Endothelial cell of umbilical vein (primary cell): Measurements from ENCODE around the gene LILRA1. TPM values are rescaled to one million over a fixed set of nuclear protein-coding genes. Genes with fewer than 3 reads are reported as not detected.

Source experiments
- BruUV-seq: library from RNA; stranded (reverse); fragments of 400-500 nt; replicated peaks from 2 replicates; lab custom pipeline; 2021; lab: Mats Ljungman, UMichigan
- CTCF ChIA-PET: fragments of 300-600, 350-600 bp; sonication (Branson Sonifier 250); formaldehyde crosslinking; loops from one replicate; lab custom pipeline; 2021; ENCODE audit warnings: antibody characterized with exemption, inconsistent platforms; lab: Charles Lee
- POLR2A ChIA-PET: fragments of 300-600, 350-600 bp; sonication (Branson Sonifier 250); formaldehyde crosslinking; loops from one replicate; lab custom pipeline; 2021; ENCODE audit warnings: antibody characterized with exemption, inconsistent platforms; lab: Charles Lee
- DNase-seq: peaks from one replicate; pipeline ENCODE4 v3.0.0-alpha.2; 2011; ENCODE audit warnings: low read depth, low spot score
- FAIRE-seq: peaks from 2 replicates; lab custom pipeline; 2011; peaks lifted over from hg19 to GRCh38; lab: Jason Lieb, UNC
- H2AFZ ChIP-seq: 2 replicates; pipeline ENCODE4 v1.6.0; 2012; ENCODE audit warnings: low read depth, low read length, control low read depth, inconsistent platforms
- H3K27ac ChIP-seq: 2 replicates; pipeline ENCODE4 v1.5.1; 2011; ENCODE audit warnings: low read depth, mild to moderate bottlenecking, control low read depth, low read length, moderate library complexity; ENCODE audit not compliant: insufficient read depth
- H3K27me3 ChIP-seq, 2 experiments: 2 replicates each; pipeline versions ENCODE4 v1.6.0 to v1.6.1; 2011; ENCODE audit warnings: low read length in 2 of 2, mixed read lengths in 1 of 2; ENCODE audit not compliant: control insufficient read depth in 2 of 2, insufficient read depth in 2 of 2
- H3K36me3 ChIP-seq, 2 experiments: 2 replicates in 1 of 2; 3 replicates in 1 of 2; pipeline ENCODE4 v1.5.1; 2011; ENCODE audit warnings: low read length in 2 of 2, mild to moderate bottlenecking in 1 of 2, moderate library complexity in 1 of 2; ENCODE audit not compliant: control insufficient read depth in 2 of 2, insufficient read depth in 2 of 2; ENCODE audit errors: extremely low read depth in 1 of 2
- H3K4me1 ChIP-seq: 3 replicates; pipeline ENCODE4 v1.5.1; 2011; ENCODE audit warnings: mild to moderate bottlenecking, low read length; ENCODE audit not compliant: control insufficient read depth, insufficient read depth; ENCODE audit errors: extremely low read depth
- H3K4me2 ChIP-seq: 2 replicates; pipeline ENCODE4 v1.6.1; 2011; ENCODE audit warnings: low read length, control low read depth, mixed read lengths; ENCODE audit not compliant: insufficient read depth
- H3K4me3 ChIP-seq, 3 experiments: fragments of 200-600 bp in 1 of 3; sonication (generic), shearing (Covaris generic) in 1 of 3; replicated peaks in 1 of 3; 2 replicates each; pipeline ENCODE4 v1.5.1; 2011 to 2016; ENCODE audit warnings: control low read depth in 3 of 3, low read length in 3 of 3, mild to moderate bottlenecking in 2 of 3, inconsistent platforms in 1 of 3, low read depth in 1 of 3, moderate library complexity in 1 of 3; ENCODE audit not compliant: insufficient read depth in 1 of 3
- H3K79me2 ChIP-seq: 2 replicates; pipeline ENCODE4 v1.6.0; 2012; ENCODE audit warnings: low read length, inconsistent platforms; ENCODE audit not compliant: control insufficient read depth, insufficient read depth
- H3K9ac ChIP-seq: replicated peaks from 2 replicates; pipeline ENCODE3; 2011; ENCODE audit warnings: low read length, control low read depth; ENCODE audit not compliant: insufficient read depth; ENCODE audit errors: extremely low read depth
- H3K9me1 ChIP-seq: replicated peaks from 3 replicates; pipeline ENCODE4 v1.6.0; 2011; ENCODE audit warnings: mild to moderate bottlenecking, low read length; ENCODE audit not compliant: control insufficient read depth, insufficient read depth; ENCODE audit errors: extremely low read depth
- H3K9me3 ChIP-seq: replicated peaks from 2 replicates; pipeline ENCODE4 v1.5.1; 2012; ENCODE audit warnings: low read length, inconsistent platforms; ENCODE audit not compliant: control insufficient read depth, insufficient read depth
- H4K20me1 ChIP-seq: replicated peaks from 2 replicates; pipeline ENCODE3; 2011; ENCODE audit warnings: mild to moderate bottlenecking, low read length; ENCODE audit not compliant: control insufficient read depth, insufficient read depth; ENCODE audit errors: extremely low read depth
- EZH2 ChIP-seq: IDR thresholded peaks from 2 replicates; pipeline ENCODE4 v1.6.1; 2012; ENCODE audit warnings: borderline replicate concordance, low read depth, mild to moderate bottlenecking, moderate library complexity, low read length, inconsistent platforms; ENCODE audit not compliant: severe bottlenecking
- FOS ChIP-seq: IDR thresholded peaks from 2 replicates; pipeline ENCODE4 v1.6.1; 2011; ENCODE audit warnings: mild to moderate bottlenecking, low read length, moderate library complexity, borderline replicate concordance; ENCODE audit not compliant: insufficient read depth
- GATA2 ChIP-seq: IDR thresholded peaks from 2 replicates; pipeline ENCODE4 v1.7.0; 2011; ENCODE audit warnings: low read depth, mild to moderate bottlenecking, moderate library complexity, mixed read lengths, low read length; ENCODE audit not compliant: insufficient read length, insufficient read depth
- MAX ChIP-seq: IDR thresholded peaks from 2 replicates; pipeline ENCODE4 v1.6.1; 2011; ENCODE audit not compliant: insufficient read depth, insufficient read length
- dilution Hi-C: fragments of 300-500 bp; cut with MboI; formaldehyde crosslinking; loops from one replicate; pipeline ENCODE4 v1.15.0; 2019; ENCODE audit warnings: low sequenced_read_pairs; ENCODE audit not compliant: extremely low pct_ligation_motif_present
- intact Hi-C: fragments of 100-400 bp; cut with micrococcal nuclease; formaldehyde crosslinking; loops from one replicate; pipeline ENCODE4 v1.10.0; 2022
- polyA plus RNA-seq, 4 experiments: library from polyadenylated mRNA; depleted of rRNA in 3 of 4; stranded (reverse) in 3 of 4; unstranded in 1 of 4; fragments of >200 nt; gene quantifications; 2 replicates each; pipeline versions ENCODE4 v1.2.1 to v1.2.3, GENCODE V29; 2011 to 2012; ENCODE audit warnings: missing spikeins in 1 of 4
- total RNA-seq: library from RNA; stranded (reverse); gene quantifications from 2 replicates; pipeline ENCODE4 v1.2.3, GENCODE V29; 2021

The LILRA1 gene
- total and polyA plus RNA-seq, 2 donors (not counting 3 experiments of a cell fraction or from before 2014, with no cell fraction given): not detected

GRCh38 chr19:54551950-54552912 is 41.2 kb upstream of the LILRA1 start:
- intact Hi-C loops: no loop called here

GRCh38 chr19:54552913-54553310 is 40.5 kb upstream of the LILRA1 start:
- BruUV-seq: no TSS peak
- H2AFZ ChIP-seq: no peak overlapping the region
- H3K4me1 ChIP-seq: no peaks in the 10 kb centered on the region
- no peaks in the 10 kb centered on the region for H3K79me2 ChIP-seq
- peaks cover 2% of the 10 kb centered on the region for H3K9me3 ChIP-seq
- H3K4me3 ChIP-seq: no peak overlapping the region
- H3K4me2 ChIP-seq: no peak overlapping the region
- no peak overlapping the region for H3K9ac ChIP-seq
- TF ChIP-seq MAX: no peak
- TF ChIP-seq EZH2: no peak
- TF ChIP-seq GATA2: no peak
- intact Hi-C loops: no loop called here
- dilution Hi-C loops: no loop called here
- POLR2A ChIA-PET: no interaction called here
- no peak overlapping the region for H3K27ac ChIP-seq
- no peaks in the 10 kb centered on the region for H4K20me1 ChIP-seq
- no peaks in the 10 kb centered on the region for H3K36me3 ChIP-seq
- CTCF ChIA-PET: no interaction called here
- H3K27me3 ChIP-seq: no peaks in the 10 kb centered on the region
- DNase-seq: no peak
- no peaks in the 10 kb centered on the region for H3K9me1 ChIP-seq
- no peak for FAIRE-seq

More at GRCh38 chr19:54551950-54552912, 41.2 kb upstream of the LILRA1 start:
- no peaks in the 10 kb centered on the region for H3K27me3 ChIP-seq
- H3K4me2 ChIP-seq: no peak overlapping the region
- POLR2A ChIA-PET: no interaction called here
- no peak overlapping the region for H3K27ac ChIP-seq
- no peaks in the 10 kb centered on the region for H3K79me2 ChIP-seq
- no peaks in the 10 kb centered on the region for H3K9me1 ChIP-seq
- no peaks in the 10 kb centered on the region for H4K20me1 ChIP-seq
- H3K4me3 ChIP-seq: no peak overlapping the region
- no peak for TF ChIP-seq FOS
- FAIRE-seq (no peak), DNase-seq (no peak)
- BruUV-seq: no TSS peak
- H3K4me1 ChIP-seq: no peaks in the 10 kb centered on the region
- peaks cover 2% of the 10 kb centered on the region for H3K9me3 ChIP-seq
- H3K36me3 ChIP-seq: no peaks in the 10 kb centered on the region
- no peak overlapping the region for H3K9ac ChIP-seq
- H2AFZ ChIP-seq: no peak overlapping the region
- CTCF ChIA-PET: no interaction called here
- dilution Hi-C loops: no loop called here
